Tibial nerve (tissue), 4 donors: Measurements from ENCODE around the gene PPM1M.

Experiments used
- EP300 ChIP-seq, 2 donors: sonication (generic); formaldehyde crosslinking; IDR thresholded peaks; one replicate each; pipeline ENCODE4 v1.6.1; 2017; ENCODE audit warnings: antibody characterized with exemption in 2 of 2, mild to moderate bottlenecking in 1 of 2
- POLR2A ChIP-seq, 2 donors: fragments of 450-650 bp; IDR thresholded peaks; one replicate each; pipeline ENCODE4 v1.6.1; 2017; ENCODE audit warnings: antibody characterized with exemption in 2 of 2, mild to moderate bottlenecking in 2 of 2, moderate library complexity in 2 of 2
- TF ChIP-seq, protein P1 (sequence below), 5 experiments: fragments of 200-600 bp in 3 of 5; fragments of 450-650 bp in 2 of 5; sonication (generic) in 3 of 5; IDR thresholded peaks; one replicate each; pipeline ENCODE4 v1.5.1; 2016 to 2019; ENCODE audit warnings: antibody characterized with exemption in 5 of 5, mild to moderate bottlenecking in 3 of 5, moderate library complexity in 2 of 5

DNA sequence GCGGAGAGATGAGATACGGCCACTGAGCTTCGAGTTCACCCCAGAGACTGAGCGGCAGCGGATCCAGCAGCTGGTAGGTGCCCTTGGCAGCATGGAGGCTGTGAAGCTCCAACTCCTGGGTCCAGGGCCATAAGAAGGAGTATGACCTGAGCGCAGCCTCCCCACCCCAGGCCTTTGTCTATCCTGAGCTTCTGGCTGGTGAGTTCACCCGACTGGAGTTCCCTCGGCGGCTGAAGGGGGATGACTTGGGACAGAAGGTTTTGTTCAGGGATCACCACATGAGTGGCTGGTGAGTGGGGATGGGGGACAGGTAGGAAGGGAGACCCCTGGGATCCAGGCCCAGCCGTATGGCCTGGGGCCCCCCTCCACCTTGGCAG lies 2.6 kb downstream of the PPM1M start:
- TF ChIP-seq, protein P1, sequence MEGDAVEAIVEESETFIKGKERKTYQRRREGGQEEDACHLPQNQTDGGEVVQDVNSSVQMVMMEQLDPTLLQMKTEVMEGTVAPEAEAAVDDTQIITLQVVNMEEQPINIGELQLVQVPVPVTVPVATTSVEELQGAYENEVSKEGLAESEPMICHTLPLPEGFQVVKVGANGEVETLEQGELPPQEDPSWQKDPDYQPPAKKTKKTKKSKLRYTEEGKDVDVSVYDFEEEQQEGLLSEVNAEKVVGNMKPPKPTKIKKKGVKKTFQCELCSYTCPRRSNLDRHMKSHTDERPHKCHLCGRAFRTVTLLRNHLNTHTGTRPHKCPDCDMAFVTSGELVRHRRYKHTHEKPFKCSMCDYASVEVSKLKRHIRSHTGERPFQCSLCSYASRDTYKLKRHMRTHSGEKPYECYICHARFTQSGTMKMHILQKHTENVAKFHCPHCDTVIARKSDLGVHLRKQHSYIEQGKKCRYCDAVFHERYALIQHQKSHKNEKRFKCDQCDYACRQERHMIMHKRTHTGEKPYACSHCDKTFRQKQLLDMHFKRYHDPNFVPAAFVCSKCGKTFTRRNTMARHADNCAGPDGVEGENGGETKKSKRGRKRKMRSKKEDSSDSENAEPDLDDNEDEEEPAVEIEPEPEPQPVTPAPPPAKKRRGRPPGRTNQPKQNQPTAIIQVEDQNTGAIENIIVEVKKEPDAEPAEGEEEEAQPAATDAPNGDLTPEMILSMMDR (IDR thresholded peaks at IDR 0.05): no peak
- TF ChIP-seq POLR2A (IDR thresholded peaks at IDR 0.05): no peak
- no peak for TF ChIP-seq EP300 (IDR thresholded peaks at IDR 0.05)
